GM23338 (cell line): ENCODE data around the gene NRL. TPM values are rescaled to one million over a fixed set of nuclear protein-coding genes. Genes with fewer than 3 reads are reported as not detected.

Experiments used
- CREB1 ChIP-seq: fragments of 250-450 bp; sonication (Bioruptor Pico); IDR thresholded peaks from 2 replicates; pipeline ENCODE4 v1.5.0; 2020; ENCODE audit warnings: low read depth, mild to moderate bottlenecking, moderate library complexity
- JUNB ChIP-seq: IDR thresholded peaks from one replicate; pipeline ENCODE4 v1.6.1; 2016; ENCODE audit warnings: antibody characterized with exemption; ENCODE audit not compliant: unreplicated experiment
- POLR2AphosphoS5 ChIP-seq: IDR thresholded peaks from 2 replicates; pipeline ENCODE4 v1.6.1; 2016; ENCODE audit warnings: antibody characterized with exemption, low read depth
- ZNF331 ChIP-seq: fragments of 250-450 bp; sonication (Bioruptor Pico); IDR thresholded peaks from 2 replicates; pipeline ENCODE4 v1.5.0; 2020; ENCODE audit warnings: low read depth, mild to moderate bottlenecking, moderate library complexity
- ZNF462 ChIP-seq: fragments of 250-450 bp; sonication (Bioruptor Pico); IDR thresholded peaks from 2 replicates; pipeline ENCODE4 v1.5.0; 2020; ENCODE audit warnings: mild to moderate bottlenecking, moderate library complexity
- polyA plus RNA-seq: library from polyadenylated mRNA; unstranded; fragments of >200 nt; fragmentation: Nextera tagmentation; extraction: Ambion mirVana; gene quantifications from 2 replicates; pipeline ENCODE4 v1.2.1, GENCODE V29; 2016
- total RNA-seq: library from RNA; depleted of rRNA; stranded (reverse); fragments of >200 nt; shearing (Covaris generic); gene quantifications from 2 replicates; pipeline ENCODE4 v1.2.3, GENCODE V29; 2014
- TF ChIP-seq, protein P1 (sequence below): IDR thresholded peaks from one replicate; pipeline ENCODE4 v1.6.1; 2018; ENCODE audit warnings: antibody characterized with exemption; ENCODE audit not compliant: unreplicated experiment

NRL gene
- total and polyA plus RNA-seq, 2 experiments from 2014 or later, result 1.8 to 2.2 TPM

GRCh38 chr14:24139272-24139934, 24.7 kb upstream of the NRL start (continued):
- TF ChIP-seq ZNF462 (no peak), CREB1 (CRISPR knock-in tag) (no peak), POLR2AphosphoS5 (no peak), ZNF331 (CRISPR knock-in tag) (no peak), JUNB (no peak)
- TF ChIP-seq, protein P1, sequence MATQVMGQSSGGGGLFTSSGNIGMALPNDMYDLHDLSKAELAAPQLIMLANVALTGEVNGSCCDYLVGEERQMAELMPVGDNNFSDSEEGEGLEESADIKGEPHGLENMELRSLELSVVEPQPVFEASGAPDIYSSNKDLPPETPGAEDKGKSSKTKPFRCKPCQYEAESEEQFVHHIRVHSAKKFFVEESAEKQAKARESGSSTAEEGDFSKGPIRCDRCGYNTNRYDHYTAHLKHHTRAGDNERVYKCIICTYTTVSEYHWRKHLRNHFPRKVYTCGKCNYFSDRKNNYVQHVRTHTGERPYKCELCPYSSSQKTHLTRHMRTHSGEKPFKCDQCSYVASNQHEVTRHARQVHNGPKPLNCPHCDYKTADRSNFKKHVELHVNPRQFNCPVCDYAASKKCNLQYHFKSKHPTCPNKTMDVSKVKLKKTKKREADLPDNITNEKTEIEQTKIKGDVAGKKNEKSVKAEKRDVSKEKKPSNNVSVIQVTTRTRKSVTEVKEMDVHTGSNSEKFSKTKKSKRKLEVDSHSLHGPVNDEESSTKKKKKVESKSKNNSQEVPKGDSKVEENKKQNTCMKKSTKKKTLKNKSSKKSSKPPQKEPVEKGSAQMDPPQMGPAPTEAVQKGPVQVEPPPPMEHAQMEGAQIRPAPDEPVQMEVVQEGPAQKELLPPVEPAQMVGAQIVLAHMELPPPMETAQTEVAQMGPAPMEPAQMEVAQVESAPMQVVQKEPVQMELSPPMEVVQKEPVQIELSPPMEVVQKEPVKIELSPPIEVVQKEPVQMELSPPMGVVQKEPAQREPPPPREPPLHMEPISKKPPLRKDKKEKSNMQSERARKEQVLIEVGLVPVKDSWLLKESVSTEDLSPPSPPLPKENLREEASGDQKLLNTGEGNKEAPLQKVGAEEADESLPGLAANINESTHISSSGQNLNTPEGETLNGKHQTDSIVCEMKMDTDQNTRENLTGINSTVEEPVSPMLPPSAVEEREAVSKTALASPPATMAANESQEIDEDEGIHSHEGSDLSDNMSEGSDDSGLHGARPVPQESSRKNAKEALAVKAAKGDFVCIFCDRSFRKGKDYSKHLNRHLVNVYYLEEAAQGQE, result no peak
